SK-N-MC (cell line): Measurements from ENCODE around the gene RNF144A.

Source experiments
- EZH2 ChIP-seq: fragments of 200-600 bp; sonication (generic); IDR thresholded peaks from one replicate; pipeline ENCODE4 v1.6.1; 2017; ENCODE audit warnings: antibody characterized with exemption
- FOXP2 ChIP-seq: optimal IDR thresholded peaks from 2 replicates; pipeline ENCODE3; 2011; ENCODE audit warnings: mild to moderate bottlenecking, moderate library complexity; ENCODE audit not compliant: insufficient read depth; ENCODE audit errors: extremely low read length, control extremely low read depth
- POLR2AphosphoS5 ChIP-seq: IDR thresholded peaks from 2 replicates; pipeline ENCODE4 v1.6.1; 2012; ENCODE audit warnings: mild to moderate bottlenecking, low read depth, low read length, borderline replicate concordance

- no peak for TF ChIP-seq EZH2
- TF ChIP-seq POLR2AphosphoS5: no peak
- TF ChIP-seq FOXP2: no peak
These were observed 20.1 kb upstream of the RNF144A start for GRCh38 chr2:6896930-6897759.
